22Rv1 (cell line): ENCODE results near the gene CHST2.
A peak's percentile ranks its signal among the peaks of the same experiment; 100 is the strongest.

Experiments
- H3K27ac ChIP-seq: fragments of 450-650 bp; 2 replicates; pipeline ENCODE4 v1.5.1; 2017
- CTCF ChIP-seq: fragments of 450-650 bp; IDR thresholded peaks from 2 replicates; pipeline ENCODE4 v1.5.1; 2017; ENCODE audit warnings: mild to moderate bottlenecking
- ZFX ChIP-seq: fragments of 450-650 bp; IDR thresholded peaks from 2 replicates; pipeline ENCODE4 v1.6.1; 2017; ENCODE audit warnings: antibody characterized with exemption, borderline replicate concordance

Gene CHST2

GRCh38 chr3:143120716-143121240, 1.2 kb downstream of the CHST2 start:
- H3K27ac ChIP-seq = no peak overlapping the region
- TF ChIP-seq CTCF (no peak), ZFX (no peak)

- H3K27ac ChIP-seq = no peak overlapping the region
- TF ChIP-seq CTCF = peak; percentile 67
- no peak for TF ChIP-seq ZFX
Observed at GRCh38 chr3:143121241-143122088, 1.9 kb downstream of the CHST2 start.

- TF ChIP-seq CTCF (no peak), ZFX (no peak)
- no peak overlapping the region for H3K27ac ChIP-seq
Observed at GRCh38 chr3:143122089-143122430, 2.5 kb downstream of the CHST2 start.

- H3K27ac ChIP-seq = no peak overlapping the region
- TF ChIP-seq ZFX (no peak), CTCF (no peak)
Observed at GRCh38 chr3:143122608-143123352, 3.2 kb downstream of the CHST2 start.

GRCh38 chr3:143123353-143123984, 3.9 kb downstream of the CHST2 start:
- TF ChIP-seq CTCF (no peak), ZFX (no peak)
- no peak overlapping the region for H3K27ac ChIP-seq

GRCh38 chr3:143124601-143125520, 5.3 kb downstream of the CHST2 start:
- TF ChIP-seq CTCF (no peak), ZFX (no peak)

More at GRCh38 chr3:143124601-143125520, 5.3 kb downstream of the CHST2 start:
- peak overlapping the region; percentile 86 for H3K27ac ChIP-seq
